SK-N-SH treated with all-trans-retinoic acid at 6 μM for 48 hours (cell line): ENCODE results near the gene OR4D2.

Experiments used
- ARNTL ChIP-seq: fragments of 450-650 bp; formaldehyde crosslinking; IDR thresholded peaks from 2 replicates; pipeline ENCODE4 v1.5.0; 2020; ENCODE audit warnings: low read depth, mild to moderate bottlenecking, moderate library complexity, borderline replicate concordance
- OSR1 ChIP-seq: fragments of 250-450 bp; sonication (Bioruptor Pico); IDR thresholded peaks from 2 replicates; pipeline ENCODE4 v1.8.0; 2022; ENCODE audit warnings: moderate library complexity, mild to moderate bottlenecking, inconsistent platforms
- RARB ChIP-seq: fragments of 250-450 bp; sonication (Bioruptor Pico); IDR thresholded peaks from 2 replicates; pipeline ENCODE4 v1.8.0; 2021; ENCODE audit warnings: mild to moderate bottlenecking, moderate library complexity
- TCF4 ChIP-seq: fragments of 250-450 bp; sonication (Bioruptor Pico); IDR thresholded peaks from 2 replicates; pipeline ENCODE4 v1.8.0; 2021; ENCODE audit warnings: mild to moderate bottlenecking, moderate library complexity, borderline replicate concordance
- ZFP3 ChIP-seq: fragments of 250-450 bp; sonication (Bioruptor Pico); IDR thresholded peaks from 2 replicates; pipeline ENCODE4 v1.5.0; 2020; ENCODE audit warnings: mild to moderate bottlenecking, moderate library complexity
- ZNF565 ChIP-seq: fragments of 450-650 bp; formaldehyde crosslinking; conservative IDR thresholded peaks from 2 replicates; pipeline ENCODE4 v1.5.0; 2020; ENCODE audit warnings: low read depth, mild to moderate bottlenecking, moderate library complexity
- ZNF70 ChIP-seq: fragments of 450-650 bp; formaldehyde crosslinking; IDR thresholded peaks from 2 replicates; pipeline ENCODE4 v1.5.0; 2020; ENCODE audit warnings: mild to moderate bottlenecking, moderate library complexity
- TF ChIP-seq, protein P1 (sequence below): fragments of 250-450 bp; sonication (Bioruptor Pico); IDR thresholded peaks from 2 replicates; pipeline ENCODE4 v1.5.0; 2020; ENCODE audit warnings: mild to moderate bottlenecking, moderate library complexity
- TF ChIP-seq, protein P2 (sequence below): fragments of 250-450 bp; sonication (Bioruptor Pico); IDR thresholded peaks from 2 replicates; pipeline ENCODE4 v1.8.0; 2020; ENCODE audit warnings: mild to moderate bottlenecking, moderate library complexity, borderline replicate concordance
- TF ChIP-seq, protein P3 (sequence below): fragments of 250-450 bp; sonication (Bioruptor Pico); IDR thresholded peaks from 2 replicates; pipeline ENCODE4 v1.5.1; 2020; ENCODE audit warnings: low read depth, mild to moderate bottlenecking, moderate library complexity
- TF ChIP-seq, protein P4 (sequence below): fragments of 250-450 bp; sonication (Bioruptor Pico); IDR thresholded peaks from 2 replicates; pipeline ENCODE4 v1.8.0; 2021; ENCODE audit warnings: low read depth, mild to moderate bottlenecking, moderate library complexity, borderline replicate concordance

DNA sequence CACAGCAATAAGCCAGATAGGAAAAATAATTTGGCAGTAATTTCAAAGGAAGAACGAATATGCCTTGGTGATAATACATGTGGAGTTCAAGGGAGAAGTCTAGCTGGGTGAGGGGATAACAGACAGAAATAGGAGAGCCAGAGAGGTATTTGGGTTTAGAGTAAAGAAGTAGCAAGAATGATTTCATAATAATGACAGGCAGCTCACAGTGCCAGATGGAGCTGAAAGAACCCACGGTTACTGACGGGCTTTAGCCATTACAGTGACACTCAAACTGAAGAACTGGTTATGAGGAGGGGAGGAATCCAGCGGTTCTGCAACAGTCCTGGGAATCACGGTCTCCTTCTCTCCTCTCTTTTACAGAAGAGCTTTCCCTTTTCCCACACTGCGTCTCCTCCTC, 16.4 kb upstream of the OR4D2 start:
- TF ChIP-seq RARB (CRISPR knock-in tag), result no peak
- TF ChIP-seq, protein P1, sequence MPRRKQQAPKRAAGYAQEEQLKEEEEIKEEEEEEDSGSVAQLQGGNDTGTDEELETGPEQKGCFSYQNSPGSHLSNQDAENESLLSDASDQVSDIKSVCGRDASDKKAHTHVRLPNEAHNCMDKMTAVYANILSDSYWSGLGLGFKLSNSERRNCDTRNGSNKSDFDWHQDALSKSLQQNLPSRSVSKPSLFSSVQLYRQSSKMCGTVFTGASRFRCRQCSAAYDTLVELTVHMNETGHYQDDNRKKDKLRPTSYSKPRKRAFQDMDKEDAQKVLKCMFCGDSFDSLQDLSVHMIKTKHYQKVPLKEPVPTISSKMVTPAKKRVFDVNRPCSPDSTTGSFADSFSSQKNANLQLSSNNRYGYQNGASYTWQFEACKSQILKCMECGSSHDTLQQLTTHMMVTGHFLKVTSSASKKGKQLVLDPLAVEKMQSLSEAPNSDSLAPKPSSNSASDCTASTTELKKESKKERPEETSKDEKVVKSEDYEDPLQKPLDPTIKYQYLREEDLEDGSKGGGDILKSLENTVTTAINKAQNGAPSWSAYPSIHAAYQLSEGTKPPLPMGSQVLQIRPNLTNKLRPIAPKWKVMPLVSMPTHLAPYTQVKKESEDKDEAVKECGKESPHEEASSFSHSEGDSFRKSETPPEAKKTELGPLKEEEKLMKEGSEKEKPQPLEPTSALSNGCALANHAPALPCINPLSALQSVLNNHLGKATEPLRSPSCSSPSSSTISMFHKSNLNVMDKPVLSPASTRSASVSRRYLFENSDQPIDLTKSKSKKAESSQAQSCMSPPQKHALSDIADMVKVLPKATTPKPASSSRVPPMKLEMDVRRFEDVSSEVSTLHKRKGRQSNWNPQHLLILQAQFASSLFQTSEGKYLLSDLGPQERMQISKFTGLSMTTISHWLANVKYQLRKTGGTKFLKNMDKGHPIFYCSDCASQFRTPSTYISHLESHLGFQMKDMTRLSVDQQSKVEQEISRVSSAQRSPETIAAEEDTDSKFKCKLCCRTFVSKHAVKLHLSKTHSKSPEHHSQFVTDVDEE, result no peak
- no peak for TF ChIP-seq OSR1
- TF ChIP-seq ARNTL (CRISPR knock-in tag), result no peak
- TF ChIP-seq ZFP3, result no peak
- TF ChIP-seq, protein P2, sequence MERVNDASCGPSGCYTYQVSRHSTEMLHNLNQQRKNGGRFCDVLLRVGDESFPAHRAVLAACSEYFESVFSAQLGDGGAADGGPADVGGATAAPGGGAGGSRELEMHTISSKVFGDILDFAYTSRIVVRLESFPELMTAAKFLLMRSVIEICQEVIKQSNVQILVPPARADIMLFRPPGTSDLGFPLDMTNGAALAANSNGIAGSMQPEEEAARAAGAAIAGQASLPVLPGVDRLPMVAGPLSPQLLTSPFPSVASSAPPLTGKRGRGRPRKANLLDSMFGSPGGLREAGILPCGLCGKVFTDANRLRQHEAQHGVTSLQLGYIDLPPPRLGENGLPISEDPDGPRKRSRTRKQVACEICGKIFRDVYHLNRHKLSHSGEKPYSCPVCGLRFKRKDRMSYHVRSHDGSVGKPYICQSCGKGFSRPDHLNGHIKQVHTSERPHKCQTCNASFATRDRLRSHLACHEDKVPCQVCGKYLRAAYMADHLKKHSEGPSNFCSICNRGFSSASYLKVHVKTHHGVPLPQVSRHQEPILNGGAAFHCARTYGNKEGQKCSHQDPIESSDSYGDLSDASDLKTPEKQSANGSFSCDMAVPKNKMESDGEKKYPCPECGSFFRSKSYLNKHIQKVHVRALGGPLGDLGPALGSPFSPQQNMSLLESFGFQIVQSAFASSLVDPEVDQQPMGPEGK, result no peak
- TF ChIP-seq, protein P3, sequence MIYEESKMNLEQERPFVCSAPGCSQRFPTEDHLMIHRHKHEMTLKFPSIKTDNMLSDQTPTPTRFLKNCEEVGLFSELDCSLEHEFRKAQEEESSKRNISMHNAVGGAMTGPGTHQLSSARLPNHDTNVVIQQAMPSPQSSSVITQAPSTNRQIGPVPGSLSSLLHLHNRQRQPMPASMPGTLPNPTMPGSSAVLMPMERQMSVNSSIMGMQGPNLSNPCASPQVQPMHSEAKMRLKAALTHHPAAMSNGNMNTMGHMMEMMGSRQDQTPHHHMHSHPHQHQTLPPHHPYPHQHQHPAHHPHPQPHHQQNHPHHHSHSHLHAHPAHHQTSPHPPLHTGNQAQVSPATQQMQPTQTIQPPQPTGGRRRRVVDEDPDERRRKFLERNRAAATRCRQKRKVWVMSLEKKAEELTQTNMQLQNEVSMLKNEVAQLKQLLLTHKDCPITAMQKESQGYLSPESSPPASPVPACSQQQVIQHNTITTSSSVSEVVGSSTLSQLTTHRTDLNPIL (CRISPR knock-in tag), result no peak
- TF ChIP-seq, protein P4, sequence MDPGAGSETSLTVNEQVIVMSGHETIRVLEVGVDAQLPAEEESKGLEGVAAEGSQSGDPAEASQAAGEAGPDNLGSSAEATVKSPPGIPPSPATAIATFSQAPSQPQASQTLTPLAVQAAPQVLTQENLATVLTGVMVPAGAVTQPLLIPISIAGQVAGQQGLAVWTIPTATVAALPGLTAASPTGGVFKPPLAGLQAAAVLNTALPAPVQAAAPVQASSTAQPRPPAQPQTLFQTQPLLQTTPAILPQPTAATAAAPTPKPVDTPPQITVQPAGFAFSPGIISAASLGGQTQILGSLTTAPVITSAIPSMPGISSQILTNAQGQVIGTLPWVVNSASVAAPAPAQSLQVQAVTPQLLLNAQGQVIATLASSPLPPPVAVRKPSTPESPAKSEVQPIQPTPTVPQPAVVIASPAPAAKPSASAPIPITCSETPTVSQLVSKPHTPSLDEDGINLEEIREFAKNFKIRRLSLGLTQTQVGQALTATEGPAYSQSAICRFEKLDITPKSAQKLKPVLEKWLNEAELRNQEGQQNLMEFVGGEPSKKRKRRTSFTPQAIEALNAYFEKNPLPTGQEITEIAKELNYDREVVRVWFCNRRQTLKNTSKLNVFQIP (CRISPR knock-in tag), result no peak
- TF ChIP-seq ZNF70 (CRISPR knock-in tag), result no peak
- TF ChIP-seq ZNF565, result no peak
- no peak for TF ChIP-seq TCF4
